Hepatocyte (in vitro differentiated cells): ENCODE results near the gene ANKRD39. TPM values are rescaled to one million over a fixed set of nuclear protein-coding genes. Genes with fewer than 3 reads are reported as not detected.

Experiments used
- DNase-seq: peaks from one replicate; pipeline ENCODE4 v3.0.0-alpha.2; 2016; ENCODE audit warnings: low spot score
- H2AFZ ChIP-seq: fragments of 200-600 bp; sonication (generic); 2 replicates; pipeline ENCODE4 v1.6.0; 2016; ENCODE audit warnings: antibody characterized with exemption, mild to moderate bottlenecking
- H3K27ac ChIP-seq: fragments of 200-600 bp; sonication (generic); 2 replicates; pipeline ENCODE4 v1.5.1; 2016; ENCODE audit warnings: mild to moderate bottlenecking
- H3K27me3 ChIP-seq: fragments of 200-600 bp; sonication (generic); 2 replicates; pipeline ENCODE4 v1.6.1; 2016
- H3K36me3 ChIP-seq: fragments of 200-600 bp; sonication (generic); replicated peaks from 2 replicates; pipeline ENCODE4 v1.5.1; 2016; ENCODE audit warnings: low read depth; ENCODE audit not compliant: insufficient read depth
- H3K4me1 ChIP-seq: fragments of 200-600 bp; sonication (generic); 2 replicates; pipeline ENCODE4 v1.5.1; 2016; ENCODE audit warnings: mild to moderate bottlenecking, moderate library complexity; ENCODE audit not compliant: insufficient read depth
- H3K4me2 ChIP-seq: fragments of 200-600 bp; sonication (generic); 2 replicates; pipeline ENCODE4 v1.6.0; 2016
- H3K4me3 ChIP-seq: fragments of 200-600 bp; sonication (generic); 2 replicates; pipeline ENCODE4 v1.5.1; 2016; ENCODE audit warnings: mild to moderate bottlenecking
- H3K79me2 ChIP-seq: fragments of 200-600 bp; sonication (generic); 2 replicates; pipeline ENCODE4 v1.6.0; 2017; ENCODE audit warnings: mild to moderate bottlenecking
- H3K9me2 ChIP-seq: fragments of 200-600 bp; sonication (generic); replicated peaks from 2 replicates; pipeline ENCODE4 v1.6.0; 2017; ENCODE audit warnings: mild to moderate bottlenecking; ENCODE audit not compliant: insufficient read depth
- H3K9me3 ChIP-seq: fragments of 200-600 bp; sonication (generic); 2 replicates; pipeline ENCODE4 v1.5.1; 2016; ENCODE audit warnings: low read depth, mild to moderate bottlenecking
- H4K20me1 ChIP-seq: fragments of 200-600 bp; sonication (generic); 2 replicates; pipeline ENCODE4 v1.6.0; 2016; ENCODE audit warnings: mild to moderate bottlenecking; ENCODE audit not compliant: insufficient read depth, poor library complexity, severe bottlenecking
- CTCF ChIP-seq: fragments of 200-600 bp; sonication (generic); IDR thresholded peaks from 2 replicates; pipeline ENCODE4 v1.5.1; 2016; ENCODE audit warnings: antibody characterized with exemption, mild to moderate bottlenecking; ENCODE audit not compliant: poor library complexity
- EZH2 ChIP-seq: fragments of 200-600 bp; sonication (generic); IDR thresholded peaks from 2 replicates; pipeline ENCODE4 v1.6.1; 2016; ENCODE audit warnings: antibody characterized with exemption, mild to moderate bottlenecking, borderline replicate concordance
- EZH2phosphoT487 ChIP-seq: fragments of 200-600 bp; sonication (generic); IDR thresholded peaks from one replicate; pipeline ENCODE4 v1.6.1; 2018; ENCODE audit warnings: antibody characterized with exemption, mild to moderate bottlenecking, low read depth, moderate library complexity; ENCODE audit not compliant: unreplicated experiment, severe bottlenecking
- WGBS: methylation state at CpG from one replicate; pipeline ENCODE4 v1.1.6; 2016; ENCODE audit warnings: low lambda C conversion rate; ENCODE audit errors: missing lambda C conversion rate; 5-methylcytosine and 5-hydroxymethylcytosine counted together
- polyA plus RNA-seq: library from polyadenylated mRNA; unstranded; fragments of >200 nt; fragmentation: Nextera tagmentation; extraction: Ambion mirVana; gene quantifications from 2 replicates; pipeline ENCODE4 v1.2.1, GENCODE V29; 2016
- total RNA-seq: library from RNA; depleted of rRNA; stranded (reverse); fragments of >200 nt; gene quantifications from 2 replicates; pipeline ENCODE4 v1.2.3, GENCODE V29; 2014

The ANKRD39 gene
- total and polyA plus RNA-seq, 2 experiments from 2014 or later, result 13.6 to 25.6 TPM

DNA sequence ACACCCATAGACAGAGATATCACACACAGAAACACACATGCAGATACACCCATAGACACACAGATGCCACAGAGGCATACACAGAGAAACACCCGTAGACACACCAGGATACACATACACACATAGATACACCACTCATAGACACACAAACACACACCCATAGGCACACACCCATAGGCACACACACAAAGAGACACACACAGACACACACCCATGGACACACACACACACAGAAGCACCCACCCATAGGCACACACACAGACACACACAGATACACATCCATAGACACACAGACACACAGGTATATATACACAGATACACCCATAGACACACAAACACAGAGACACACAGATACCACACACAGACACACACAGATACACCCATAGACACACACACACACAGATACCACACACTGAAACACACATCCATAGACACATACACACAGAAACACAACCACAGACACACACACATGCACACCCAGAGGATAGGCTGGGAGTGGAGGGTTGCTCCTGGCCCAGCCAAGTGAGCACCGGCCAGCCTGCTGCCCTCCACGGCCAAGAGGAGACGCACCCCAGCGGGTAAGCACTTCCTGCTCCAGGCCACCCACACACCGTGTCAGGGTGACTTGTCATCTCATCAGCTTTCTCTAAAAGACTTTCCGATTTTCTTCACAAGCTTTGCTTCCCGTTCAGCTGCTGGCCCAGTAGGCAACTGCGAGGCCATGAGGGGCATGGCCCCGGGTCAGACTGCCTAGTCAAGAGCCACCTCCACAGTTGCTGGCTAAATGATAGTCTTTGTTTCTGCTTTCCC lies 55.8 kb downstream of the ANKRD39 start:
- H3K4me1 ChIP-seq, result peaks cover 4% of the 10 kb centered on the region
- no peaks in the 10 kb centered on the region for H3K27me3 ChIP-seq
- H2AFZ ChIP-seq, result no peak overlapping the region
- no peak for DNase-seq
- no peak overlapping the region for H3K4me3 ChIP-seq
- H3K36me3 ChIP-seq, result no peaks in the 10 kb centered on the region
- TF ChIP-seq CTCF, result no peak
- TF ChIP-seq EZH2phosphoT487, result no peak
- TF ChIP-seq EZH2, result no peak
- WGBS, result 94% methylated on average over 10 of the region's 10 CpGs
- no peaks in the 10 kb centered on the region for H3K79me2 ChIP-seq
- no peaks in the 10 kb centered on the region for H4K20me1 ChIP-seq
- peak overlapping the region; percentile 41 for H3K27ac ChIP-seq
- H3K4me2 ChIP-seq, result no peak overlapping the region
- no peaks in the 10 kb centered on the region for H3K9me3 ChIP-seq
- H3K9me2 ChIP-seq, result no peaks in the 10 kb centered on the region

DNA sequence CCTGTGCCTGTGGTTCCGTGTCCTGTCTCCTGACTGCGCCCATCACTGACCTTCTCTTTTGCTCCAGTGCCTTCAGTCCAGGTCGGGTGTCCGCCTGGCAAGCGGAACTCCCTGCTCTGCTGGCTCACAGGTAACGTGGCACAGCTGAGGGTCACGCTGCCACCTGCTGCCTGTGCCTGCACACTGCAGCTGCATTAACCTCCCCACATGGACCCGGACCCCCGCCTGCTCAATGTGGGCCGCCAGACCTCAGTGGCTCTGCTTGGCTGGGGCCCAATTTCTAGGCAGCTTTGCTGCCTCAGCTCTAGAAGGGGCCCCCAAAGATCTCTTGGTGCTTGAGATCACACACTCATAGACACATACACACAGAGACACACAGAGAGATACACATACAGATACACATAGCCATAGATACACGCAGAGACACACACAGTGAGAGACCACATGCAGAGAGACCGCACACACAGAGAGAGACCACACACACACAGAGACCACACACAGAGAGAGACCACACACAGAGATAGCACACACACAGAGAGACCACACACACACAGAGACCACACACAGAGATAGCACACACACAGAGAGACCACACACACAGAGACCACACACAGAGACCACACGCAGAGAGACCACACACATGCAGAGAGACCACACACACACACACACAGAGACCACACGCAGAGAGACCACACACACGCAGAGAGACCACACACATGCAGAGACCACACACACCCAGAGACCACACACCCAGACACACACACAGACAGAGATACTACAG lies 56.6 kb downstream of the ANKRD39 start:
- Histone ChIP-seq H3K9me2 (no peaks in the 10 kb centered on the region), H3K36me3 (no peaks in the 10 kb centered on the region), H3K4me2 (no peak overlapping the region), H3K9me3 (no peaks in the 10 kb centered on the region), H3K27ac (peak overlapping the region; percentile 41), H4K20me1 (no peaks in the 10 kb centered on the region), H3K4me3 (no peak overlapping the region), H2AFZ (no peak overlapping the region), H3K27me3 (no peaks in the 10 kb centered on the region), H3K79me2 (no peaks in the 10 kb centered on the region), H3K4me1 (peaks cover 4% of the 10 kb centered on the region)
- WGBS, result 57% methylated on average over 15 of the region's 15 CpGs
- peak; percentile 84 for DNase-seq
- no peak for TF ChIP-seq EZH2
- TF ChIP-seq CTCF, result peak; percentile 83

DNA sequence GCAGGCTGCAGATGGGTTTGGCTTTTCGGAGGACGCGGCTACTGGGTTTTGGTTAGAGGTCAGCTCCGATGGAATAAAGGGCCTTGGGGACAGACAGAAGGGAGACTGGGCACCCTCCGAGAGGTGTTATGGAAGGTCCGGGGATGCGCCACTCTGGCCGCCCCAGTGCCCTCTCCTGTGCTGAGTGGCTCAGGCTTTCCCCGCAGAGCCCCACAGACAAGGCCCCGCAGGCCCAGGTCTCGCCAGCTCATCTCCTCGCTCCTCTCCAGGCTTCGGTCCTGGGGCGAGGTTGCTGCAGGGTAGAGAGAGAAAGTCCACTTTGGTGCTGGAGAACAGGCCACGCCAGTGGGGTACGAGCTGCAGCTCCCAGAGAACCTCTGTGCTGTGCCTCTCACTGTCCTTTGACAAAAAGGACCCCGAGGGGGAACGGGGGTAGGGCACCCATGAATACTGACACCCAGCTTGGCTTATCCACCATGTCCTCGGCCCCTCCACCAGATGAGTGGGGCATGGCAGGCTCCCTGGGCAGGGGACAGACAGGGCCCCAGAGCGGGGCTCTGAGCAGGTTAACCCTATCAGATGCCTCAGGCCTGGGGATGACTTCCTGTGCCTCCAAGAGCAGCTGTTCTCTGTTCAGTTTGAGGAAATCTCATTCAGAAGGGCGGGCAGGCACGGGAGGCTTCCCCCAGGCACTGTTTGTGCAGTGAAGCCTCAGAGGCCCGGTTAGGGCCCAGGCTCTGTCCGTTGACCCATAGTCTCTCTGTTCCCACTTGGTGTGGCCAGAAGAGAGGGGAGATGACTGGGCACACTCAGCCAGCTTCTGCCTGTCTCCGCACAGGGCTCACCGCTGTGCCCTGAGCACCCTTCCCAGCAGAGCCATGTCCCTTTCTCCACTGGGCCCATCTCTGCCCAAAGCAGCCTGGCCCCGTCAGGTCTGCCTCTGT lies 57.5 kb downstream of the ANKRD39 start:
- H3K4me2 ChIP-seq, result no peak overlapping the region
- no peak overlapping the region for H3K27ac ChIP-seq
- H3K9me3 ChIP-seq, result no peaks in the 10 kb centered on the region
- no peak overlapping the region for H3K4me3 ChIP-seq
- TF ChIP-seq EZH2 (no peak), CTCF (no peak), EZH2phosphoT487 (no peak)
- WGBS, result 88% methylated on average over 27 of the region's 27 CpGs
- no peaks in the 10 kb centered on the region for H3K9me2 ChIP-seq
- no peaks in the 10 kb centered on the region for H4K20me1 ChIP-seq
- no peak overlapping the region for H2AFZ ChIP-seq
- no peaks in the 10 kb centered on the region for H3K27me3 ChIP-seq
- DNase-seq, result no peak
- H3K36me3 ChIP-seq, result no peaks in the 10 kb centered on the region
- no peaks in the 10 kb centered on the region for H3K79me2 ChIP-seq
- H3K4me1 ChIP-seq, result peaks cover 4% of the 10 kb centered on the region
